GM12878 (cell line): ENCODE data around the gene PCSK6. TPM values are rescaled to one million over a fixed set of nuclear protein-coding genes. Genes with fewer than 3 reads are reported as not detected.

Experiments
- ATAC-seq: fragments of 200-7000 bp; cut with Tn5 transposase; 3 replicates; pipeline ENCODE4 v1.9.1; 2020; ENCODE audit warnings: mild to moderate bottlenecking, moderate library complexity
- BruUV-seq: library from RNA; stranded (reverse); fragments of 400-500 nt; replicated peaks from 2 replicates; lab custom pipeline; 2021; lab: Mats Ljungman, UMichigan
- CTCF ChIA-PET: fragments of 300-600 bp; sonication (Branson Sonifier 250); formaldehyde crosslinking; extraction: SDS; loops from one replicate; lab custom pipeline; 2021; ENCODE audit warnings: inconsistent platforms; lab: Yijun Ruan, JAX
- POLR2A ChIA-PET: fragments of 350-600 bp; formaldehyde crosslinking; extraction: SDS; loops from one replicate; lab custom pipeline; 2021; ENCODE audit warnings: inconsistent platforms; lab: Charles Lee
- RAD21 ChIA-PET: fragments of 300-600 bp; sonication (Branson Sonifier 250); formaldehyde crosslinking; loops from one replicate; lab custom pipeline; 2023; ENCODE audit warnings: antibody characterized with exemption; ENCODE audit not compliant: unreplicated experiment; lab: Charles Lee
- SMC1A ChIA-PET: fragments of 300-600 bp; sonication (Branson Sonifier 250); formaldehyde crosslinking; loops from one replicate; lab custom pipeline; 2023; ENCODE audit not compliant: unreplicated experiment, uncharacterized antibody; lab: Charles Lee
- DNase-seq: peaks from one replicate; pipeline ENCODE4 v3.0.0-alpha.2; 2011; ENCODE audit warnings: low read depth, low spot score
- FAIRE-seq: peaks from 3 replicates; lab custom pipeline; 2011; peaks lifted over from hg19 to GRCh38; lab: Jason Lieb, UNC
- H2AFZ ChIP-seq: 2 replicates; pipeline ENCODE4 v1.6.0; 2011; ENCODE audit warnings: low read depth, low read length, control low read depth; ENCODE audit not compliant: control insufficient read depth
- H3K27ac ChIP-seq: 2 replicates; pipeline ENCODE4 v1.5.1; 2011; ENCODE audit warnings: control low read depth; ENCODE audit not compliant: control insufficient read depth, insufficient read depth
- H3K27me3 ChIP-seq, 2 experiments: replicated peaks in 1 of 2; 2 replicates each; pipeline versions ENCODE4 v1.6.0 to v1.6.1; 2011; ENCODE audit warnings: low read length in 1 of 2; ENCODE audit not compliant: control insufficient read depth in 2 of 2, insufficient read depth in 2 of 2
- H3K36me3 ChIP-seq, 2 experiments: 2 replicates each; pipeline ENCODE4 v1.5.1; 2011; ENCODE audit warnings: low read length in 1 of 2; ENCODE audit not compliant: control insufficient read depth in 2 of 2, insufficient read depth in 2 of 2
- H3K4me1 ChIP-seq: 2 replicates; pipeline ENCODE4 v1.6.1; 2011; ENCODE audit warnings: mild to moderate bottlenecking, low read length, moderate library complexity, mixed read lengths; ENCODE audit not compliant: control insufficient read depth, insufficient read depth
- H3K4me2 ChIP-seq: 2 replicates; pipeline ENCODE4 v1.6.0; 2011; ENCODE audit warnings: control low read depth; ENCODE audit not compliant: control insufficient read depth, insufficient read depth
- H3K4me3 ChIP-seq: fragments of 200-600 bp; sonication (generic); 2 replicates; pipeline ENCODE4 v1.5.1; 2016
- H3K79me2 ChIP-seq: 2 replicates; pipeline ENCODE4 v1.6.0; 2011; ENCODE audit warnings: low read length; ENCODE audit not compliant: control insufficient read depth, insufficient read depth
- H3K9ac ChIP-seq: 2 replicates; pipeline ENCODE4 v1.8.0; 2011; ENCODE audit warnings: low read length, control low read depth, mixed read lengths; ENCODE audit not compliant: control insufficient read depth, insufficient read depth
- H3K9me3 ChIP-seq: replicated peaks from 3 replicates; pipeline ENCODE4 v1.5.1; 2011; ENCODE audit warnings: mild to moderate bottlenecking, low read length; ENCODE audit not compliant: control insufficient read depth, insufficient read depth
- H4K20me1 ChIP-seq: 2 replicates; pipeline ENCODE4 v1.6.0; 2011; ENCODE audit not compliant: control insufficient read depth, insufficient read depth
- BMI1 ChIP-seq: fragments of 450-650 bp; IDR thresholded peaks from 2 replicates; pipeline ENCODE4 v1.6.1; 2016; ENCODE audit warnings: mild to moderate bottlenecking, moderate library complexity, borderline replicate concordance
- CHD4 ChIP-seq: fragments of 200-600 bp; sonication (generic); IDR thresholded peaks from 2 replicates; pipeline ENCODE4 v1.6.1; 2016; ENCODE audit warnings: mild to moderate bottlenecking
- GATAD2B ChIP-seq: fragments of 450-650 bp; conservative IDR thresholded peaks from 2 replicates; pipeline ENCODE4 v1.6.1; 2017; ENCODE audit warnings: low read depth, mild to moderate bottlenecking, moderate library complexity
- PAX5 ChIP-seq: IDR thresholded peaks from 2 replicates; pipeline ENCODE4 v1.6.1; 2011; ENCODE audit warnings: low read depth, low read length, borderline replicate concordance
- POLR2AphosphoS2 ChIP-seq: IDR thresholded peaks from 2 replicates; pipeline ENCODE4 v1.6.1; 2011; ENCODE audit warnings: low read depth, mild to moderate bottlenecking, low read length, improper control_type of control experiment, moderate library complexity
- POLR2AphosphoS5 ChIP-seq: IDR thresholded peaks from 2 replicates; pipeline ENCODE4 v1.6.1; 2011; ENCODE audit warnings: mild to moderate bottlenecking, low read length, inconsistent platforms
- SIN3A ChIP-seq: IDR thresholded peaks from 2 replicates; pipeline ENCODE4 v1.6.1; 2012; ENCODE audit warnings: low read depth, low read length, improper control_type of control experiment
- TCF12 ChIP-seq: IDR thresholded peaks from 2 replicates; pipeline ENCODE4 v1.6.1; 2011; ENCODE audit warnings: low read depth, mild to moderate bottlenecking, low read length
- WGBS: methylation state at CpG from one replicate; pipeline ENCODE4 v1.1.6; 2016; ENCODE audit warnings: low lambda C conversion rate; ENCODE audit not compliant: insufficient replicate concordance, insufficient coverage; ENCODE audit errors: missing lambda C conversion rate; 5-methylcytosine and 5-hydroxymethylcytosine counted together
- in situ Hi-C: fragments of 300-500 bp; cut with MboI; formaldehyde crosslinking; loops from 9 replicates; pipeline ENCODE4 v1.14.3; 2018; ENCODE audit warnings: mixed read lengths
- intact Hi-C: fragments of 100-400 bp; cut with micrococcal nuclease; formaldehyde crosslinking; loops from one replicate; pipeline ENCODE4 v1.14.2; 2022; ENCODE audit not compliant: unreplicated experiment
- polyA plus RNA-seq, 11 experiments: library from polyadenylated mRNA; depleted of rRNA in 4 of 11; unstranded in 6 of 11; stranded (reverse) in 5 of 11; fragments of >200 nt; fragmentation: Nextera tagmentation in 4 of 11; fragmentation: Illumina TruSeq in 1 of 11; extraction: Ambion mirVana in 4 of 11; extraction: Trizol in 1 of 11; gene quantifications; 1 replicate in 1 of 11; 2 replicates in 10 of 11; pipeline versions ENCODE4 v1.2.1 to v1.2.3, GENCODE V29; 2011 to 2016; ENCODE audit warnings: inconsistent platforms in 2 of 11, missing spikeins in 2 of 11, low read depth in 1 of 11
- total RNA-seq, 4 experiments: library from RNA; depleted of rRNA in 3 of 4; stranded (reverse); fragments of >200 nt in 3 of 4; fragmentation: Illumina TruSeq in 1 of 4; extraction: Trizol in 1 of 4; gene quantifications; 2 replicates each; pipeline versions ENCODE4 v1.2.1 to v1.2.3, GENCODE V29; 2013 to 2021
- TF ChIP-seq, protein P1 (sequence below): fragments of 450-650 bp; IDR thresholded peaks from 2 replicates; pipeline ENCODE4 v1.6.1; 2016; ENCODE audit warnings: mild to moderate bottlenecking, moderate library complexity, borderline replicate concordance
- TF ChIP-seq, protein P2 (sequence below): fragments of 450-650 bp; conservative IDR thresholded peaks from 2 replicates; pipeline ENCODE4 v1.6.1; 2017; ENCODE audit warnings: mild to moderate bottlenecking, moderate library complexity
- TF ChIP-seq, protein P3 (sequence below): IDR thresholded peaks from 2 replicates; pipeline ENCODE4 v1.6.1; 2011; ENCODE audit warnings: borderline replicate concordance, low read depth, mild to moderate bottlenecking, moderate library complexity, mixed read lengths, low read length; ENCODE audit not compliant: insufficient read depth; ENCODE audit errors: extremely low read length

PCSK6 gene
- total and polyA plus RNA-seq, 10 of the 15 experiments (the other 5 are each of a cell fraction or from before 2014, with no cell fraction given) = 0.19 to 0.67 (median 0.25) TPM; not detected in 4

DNA sequence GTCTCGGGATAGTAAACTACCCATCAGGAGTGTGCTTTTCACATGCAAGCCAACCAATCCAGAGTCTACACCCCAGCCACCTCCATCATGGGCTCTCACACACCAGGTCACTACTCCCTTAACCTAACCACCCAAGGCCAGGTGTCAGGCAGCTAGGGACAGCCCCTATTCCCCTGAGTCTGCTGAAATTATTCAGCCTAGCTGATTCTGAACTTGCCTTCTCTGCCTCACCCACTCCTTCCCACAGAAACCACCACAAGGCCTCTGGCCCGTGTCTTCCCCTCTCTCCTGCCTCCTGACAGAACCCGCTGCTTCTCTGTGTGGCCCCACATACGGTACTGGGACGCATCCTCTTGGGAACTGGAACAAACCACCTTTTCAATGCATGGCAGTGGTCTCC lies 82.1 kb downstream of the PCSK6 start (continued):
- no peak for TF ChIP-seq GATAD2B
- TF ChIP-seq, protein P1, sequence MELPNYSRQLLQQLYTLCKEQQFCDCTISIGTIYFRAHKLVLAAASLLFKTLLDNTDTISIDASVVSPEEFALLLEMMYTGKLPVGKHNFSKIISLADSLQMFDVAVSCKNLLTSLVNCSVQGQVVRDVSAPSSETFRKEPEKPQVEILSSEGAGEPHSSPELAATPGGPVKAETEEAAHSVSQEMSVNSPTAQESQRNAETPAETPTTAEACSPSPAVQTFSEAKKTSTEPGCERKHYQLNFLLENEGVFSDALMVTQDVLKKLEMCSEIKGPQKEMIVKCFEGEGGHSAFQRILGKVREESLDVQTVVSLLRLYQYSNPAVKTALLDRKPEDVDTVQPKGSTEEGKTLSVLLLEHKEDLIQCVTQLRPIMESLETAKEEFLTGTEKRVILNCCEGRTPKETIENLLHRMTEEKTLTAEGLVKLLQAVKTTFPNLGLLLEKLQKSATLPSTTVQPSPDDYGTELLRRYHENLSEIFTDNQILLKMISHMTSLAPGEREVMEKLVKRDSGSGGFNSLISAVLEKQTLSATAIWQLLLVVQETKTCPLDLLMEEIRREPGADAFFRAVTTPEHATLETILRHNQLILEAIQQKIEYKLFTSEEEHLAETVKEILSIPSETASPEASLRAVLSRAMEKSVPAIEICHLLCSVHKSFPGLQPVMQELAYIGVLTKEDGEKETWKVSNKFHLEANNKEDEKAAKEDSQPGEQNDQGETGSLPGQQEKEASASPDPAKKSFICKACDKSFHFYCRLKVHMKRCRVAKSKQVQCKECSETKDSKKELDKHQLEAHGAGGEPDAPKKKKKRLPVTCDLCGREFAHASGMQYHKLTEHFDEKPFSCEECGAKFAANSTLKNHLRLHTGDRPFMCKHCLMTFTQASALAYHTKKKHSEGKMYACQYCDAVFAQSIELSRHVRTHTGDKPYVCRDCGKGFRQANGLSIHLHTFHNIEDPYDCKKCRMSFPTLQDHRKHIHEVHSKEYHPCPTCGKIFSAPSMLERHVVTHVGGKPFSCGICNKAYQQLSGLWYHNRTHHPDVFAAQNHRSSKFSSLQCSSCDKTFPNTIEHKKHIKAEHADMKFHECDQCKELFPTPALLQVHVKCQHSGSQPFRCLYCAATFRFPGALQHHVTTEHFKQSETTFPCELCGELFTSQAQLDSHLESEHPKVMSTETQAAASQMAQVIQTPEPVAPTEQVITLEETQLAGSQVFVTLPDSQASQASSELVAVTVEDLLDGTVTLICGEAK = no peak

DNA sequence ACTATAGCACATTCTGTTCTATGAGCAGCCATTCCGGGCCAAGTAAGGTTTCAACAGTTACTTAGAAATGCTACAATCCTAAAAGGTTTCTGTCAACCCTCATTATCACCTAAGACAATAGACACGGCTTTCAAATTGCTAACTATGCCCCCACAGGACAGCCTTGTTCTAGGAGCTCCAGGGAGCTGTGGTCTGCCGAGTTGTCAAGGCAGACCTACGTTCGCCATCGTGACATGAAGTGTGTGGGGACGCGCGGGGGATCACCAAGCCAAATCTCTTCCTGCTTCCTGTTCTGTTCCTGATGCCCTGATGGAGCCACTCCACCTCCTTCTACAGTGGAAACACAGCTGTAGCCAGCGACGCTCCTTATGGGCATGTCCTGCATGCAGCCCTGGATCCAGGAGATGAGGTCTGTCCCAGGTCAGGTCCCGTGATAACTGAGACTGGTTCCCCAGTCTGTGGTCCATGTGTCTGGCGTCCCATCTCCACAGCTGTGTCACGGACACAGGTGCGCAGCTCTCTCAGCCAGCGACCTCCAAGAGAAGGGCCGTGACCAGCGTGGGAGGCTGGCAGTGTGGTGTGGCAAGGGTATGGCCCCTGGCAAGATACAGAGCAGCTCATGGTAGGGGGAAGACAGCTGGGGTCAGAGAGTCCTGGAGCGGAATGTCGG lies 82.8 kb downstream of the PCSK6 start:
- Histone ChIP-seq H3K79me2 (no peaks in the 10 kb centered on the region), H3K36me3 (no peaks in the 10 kb centered on the region), H3K4me1 (peaks cover 8% of the 10 kb centered on the region), H3K4me3 (no peak overlapping the region), H3K4me2 (no peak overlapping the region), H3K9me3 (no peaks in the 10 kb centered on the region), H3K27ac (no peak overlapping the region), H3K27me3 (peaks cover 0 to 4% of the 10 kb centered on the region in 2 experiments; a peak in 2 of 4 replicates), H4K20me1 (no peaks in the 10 kb centered on the region), H2AFZ (no peak overlapping the region), H3K9ac (no peak overlapping the region)
- in situ Hi-C loops = no loop called here
- no TSS peak for BruUV-seq
- intact Hi-C loops = no loop called here
- ChIA-PET SMC1A (no interaction called here), RAD21 (no interaction called here), POLR2A (no interaction called here), CTCF (interaction anchor here (0.6 kb wide), 1 partner anchor 1094 kb away, joined by 4 read pairs; no protein-coding TSS in a partner anchor)
- DNase-seq = no peak
- ATAC-seq = no peak
- no peak for FAIRE-seq
- no peak for TF ChIP-seq SIN3A
- TF ChIP-seq, protein P2, sequence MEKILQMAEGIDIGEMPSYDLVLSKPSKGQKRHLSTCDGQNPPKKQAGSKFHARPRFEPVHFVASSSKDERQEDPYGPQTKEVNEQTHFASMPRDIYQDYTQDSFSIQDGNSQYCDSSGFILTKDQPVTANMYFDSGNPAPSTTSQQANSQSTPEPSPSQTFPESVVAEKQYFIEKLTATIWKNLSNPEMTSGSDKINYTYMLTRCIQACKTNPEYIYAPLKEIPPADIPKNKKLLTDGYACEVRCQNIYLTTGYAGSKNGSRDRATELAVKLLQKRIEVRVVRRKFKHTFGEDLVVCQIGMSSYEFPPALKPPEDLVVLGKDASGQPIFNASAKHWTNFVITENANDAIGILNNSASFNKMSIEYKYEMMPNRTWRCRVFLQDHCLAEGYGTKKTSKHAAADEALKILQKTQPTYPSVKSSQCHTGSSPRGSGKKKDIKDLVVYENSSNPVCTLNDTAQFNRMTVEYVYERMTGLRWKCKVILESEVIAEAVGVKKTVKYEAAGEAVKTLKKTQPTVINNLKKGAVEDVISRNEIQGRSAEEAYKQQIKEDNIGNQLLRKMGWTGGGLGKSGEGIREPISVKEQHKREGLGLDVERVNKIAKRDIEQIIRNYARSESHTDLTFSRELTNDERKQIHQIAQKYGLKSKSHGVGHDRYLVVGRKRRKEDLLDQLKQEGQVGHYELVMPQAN = no peak
- no peak for TF ChIP-seq PAX5
- TF ChIP-seq POLR2AphosphoS5 = no peak
- no peak for TF ChIP-seq CHD4
- TF ChIP-seq BMI1 = no peak
- TF ChIP-seq POLR2AphosphoS2 = no peak
- TF ChIP-seq, protein P3, sequence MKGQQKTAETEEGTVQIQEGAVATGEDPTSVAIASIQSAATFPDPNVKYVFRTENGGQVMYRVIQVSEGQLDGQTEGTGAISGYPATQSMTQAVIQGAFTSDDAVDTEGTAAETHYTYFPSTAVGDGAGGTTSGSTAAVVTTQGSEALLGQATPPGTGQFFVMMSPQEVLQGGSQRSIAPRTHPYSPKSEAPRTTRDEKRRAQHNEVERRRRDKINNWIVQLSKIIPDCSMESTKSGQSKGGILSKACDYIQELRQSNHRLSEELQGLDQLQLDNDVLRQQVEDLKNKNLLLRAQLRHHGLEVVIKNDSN = no peak
- no peak for TF ChIP-seq TCF12
- 48% methylated on average over 20 of the region's 20 CpGs for WGBS
